Mesenchymal stem cell (in vitro differentiated cells and primary cell): ENCODE measurements around the gene PSMG4.

Experiments
- DNase-seq: peaks from one replicate; pipeline ENCODE4 v3.0.0-alpha.2; 2013
- H2AFZ ChIP-seq: one replicate; pipeline ENCODE4 v1.6.1; 2013; ENCODE audit warnings: low read depth, mild to moderate bottlenecking, control low read depth, inconsistent platforms, low read length, moderate library complexity
- H2AK5ac ChIP-seq: 2 replicates; pipeline ENCODE4 v1.6.1; 2013; ENCODE audit warnings: low read length, moderate library complexity, mild to moderate bottlenecking, inconsistent platforms; ENCODE audit not compliant: severe bottlenecking
- H2BK120ac ChIP-seq: one replicate; pipeline ENCODE4 v1.6.1; 2013; ENCODE audit warnings: low read depth, mild to moderate bottlenecking, inconsistent platforms, low read length, moderate library complexity
- H2BK12ac ChIP-seq, 2 experiments: one replicate each; pipeline ENCODE4 v1.6.1; 2013; ENCODE audit warnings: inconsistent platforms in 2 of 2, low read length in 2 of 2, mild to moderate bottlenecking in 2 of 2, moderate library complexity in 2 of 2, control low read depth in 1 of 2
- H2BK15ac ChIP-seq: one replicate; pipeline ENCODE4 v1.6.1; 2013; ENCODE audit warnings: mild to moderate bottlenecking, low read depth, inconsistent platforms; ENCODE audit not compliant: poor library complexity, severe bottlenecking
- H2BK5ac ChIP-seq: 2 replicates; pipeline ENCODE4 v1.6.1; 2013; ENCODE audit warnings: low read depth, mild to moderate bottlenecking, low read length, control low read depth, inconsistent platforms; ENCODE audit not compliant: poor library complexity, severe bottlenecking
- H3K14ac ChIP-seq, 2 experiments: one replicate each; pipeline ENCODE4 v1.6.1; 2013; ENCODE audit warnings: inconsistent platforms in 2 of 2, low read length in 2 of 2, control low read depth in 1 of 2, mild to moderate bottlenecking in 1 of 2, moderate library complexity in 1 of 2
- H3K18ac ChIP-seq, 2 experiments: one replicate each; pipeline ENCODE4 v1.6.1; 2013; ENCODE audit warnings: inconsistent platforms in 2 of 2, low read length in 2 of 2, control low read depth in 1 of 2, low read depth in 1 of 2, mild to moderate bottlenecking in 1 of 2
- H3K23ac ChIP-seq, 2 experiments: one replicate each; pipeline ENCODE4 v1.6.1; 2013; ENCODE audit warnings: inconsistent platforms in 2 of 2, low read length in 2 of 2, mild to moderate bottlenecking in 2 of 2, moderate library complexity in 2 of 2, control low read depth in 1 of 2
- H3K27ac ChIP-seq: 2 replicates; pipeline ENCODE4 v1.5.1; 2013; ENCODE audit warnings: mild to moderate bottlenecking, moderate library complexity, low read length, control low read depth, inconsistent platforms; ENCODE audit not compliant: poor library complexity, severe bottlenecking
- H3K27me3 ChIP-seq, 2 experiments: 2 replicates each; pipeline versions ENCODE4 v1.6.1 to v1.7.0; 2013; ENCODE audit warnings: low read length in 2 of 2, mild to moderate bottlenecking in 2 of 2, moderate library complexity in 2 of 2, control low read depth in 1 of 2, inconsistent platforms in 1 of 2; ENCODE audit not compliant: control insufficient read depth in 1 of 2, insufficient read depth in 1 of 2
- H3K36me3 ChIP-seq, 2 experiments: 2 replicates each; pipeline versions ENCODE4 v1.6.1 to v1.7.0; 2013; ENCODE audit warnings: low read length in 2 of 2, control low read depth in 1 of 2, inconsistent platforms in 1 of 2, low read depth in 1 of 2, mild to moderate bottlenecking in 1 of 2; ENCODE audit not compliant: insufficient read depth in 2 of 2, control insufficient read depth in 1 of 2
- H3K4ac ChIP-seq, 2 experiments: one replicate each; pipeline ENCODE4 v1.6.1; 2013; ENCODE audit warnings: inconsistent platforms in 2 of 2, low read length in 2 of 2, mild to moderate bottlenecking in 2 of 2, moderate library complexity in 2 of 2, control low read depth in 1 of 2, low read depth in 1 of 2
- H3K4me1 ChIP-seq: 2 replicates; pipeline ENCODE4 v1.6.1; 2013; ENCODE audit warnings: low read depth, low read length, control low read depth; ENCODE audit not compliant: control insufficient read depth, insufficient read depth
- H3K4me2 ChIP-seq: 2 replicates; pipeline ENCODE4 v1.6.1; 2013; ENCODE audit warnings: low read length, mild to moderate bottlenecking, inconsistent platforms; ENCODE audit not compliant: poor library complexity, severe bottlenecking
- H3K4me3 ChIP-seq, 2 experiments: 2 replicates each; pipeline versions ENCODE4 v1.5.1 to v1.7.0; 2013; ENCODE audit warnings: low read length in 2 of 2, mild to moderate bottlenecking in 2 of 2, control low read depth in 1 of 2, low read depth in 1 of 2; ENCODE audit not compliant: insufficient read depth in 1 of 2
- H3K79me1 ChIP-seq: replicated peaks from 2 replicates; pipeline ENCODE4 v1.6.1; 2013; ENCODE audit warnings: mild to moderate bottlenecking, control low read depth, low read length, inconsistent platforms; ENCODE audit not compliant: poor library complexity, severe bottlenecking
- H3K9ac ChIP-seq: 2 replicates; pipeline ENCODE4 v1.7.0; 2013; ENCODE audit warnings: mild to moderate bottlenecking, low read length, moderate library complexity
- H3K9me3 ChIP-seq: 2 replicates; pipeline ENCODE4 v1.7.0; 2013; ENCODE audit warnings: mild to moderate bottlenecking, low read length; ENCODE audit not compliant: control insufficient read depth
- H4K8ac ChIP-seq: one replicate; pipeline ENCODE4 v1.6.1; 2013; ENCODE audit warnings: inconsistent platforms, mild to moderate bottlenecking, low read length, moderate library complexity
- H4K91ac ChIP-seq: one replicate; pipeline ENCODE4 v1.6.1; 2013; ENCODE audit warnings: mild to moderate bottlenecking, low read length, inconsistent platforms
- WGBS: methylation state at CpG from one replicate; pipeline ENCODE4 v1.1.7; 2013; ENCODE audit warnings: mixed read lengths; 5-methylcytosine and 5-hydroxymethylcytosine counted together

Gene PSMG4

DNA sequence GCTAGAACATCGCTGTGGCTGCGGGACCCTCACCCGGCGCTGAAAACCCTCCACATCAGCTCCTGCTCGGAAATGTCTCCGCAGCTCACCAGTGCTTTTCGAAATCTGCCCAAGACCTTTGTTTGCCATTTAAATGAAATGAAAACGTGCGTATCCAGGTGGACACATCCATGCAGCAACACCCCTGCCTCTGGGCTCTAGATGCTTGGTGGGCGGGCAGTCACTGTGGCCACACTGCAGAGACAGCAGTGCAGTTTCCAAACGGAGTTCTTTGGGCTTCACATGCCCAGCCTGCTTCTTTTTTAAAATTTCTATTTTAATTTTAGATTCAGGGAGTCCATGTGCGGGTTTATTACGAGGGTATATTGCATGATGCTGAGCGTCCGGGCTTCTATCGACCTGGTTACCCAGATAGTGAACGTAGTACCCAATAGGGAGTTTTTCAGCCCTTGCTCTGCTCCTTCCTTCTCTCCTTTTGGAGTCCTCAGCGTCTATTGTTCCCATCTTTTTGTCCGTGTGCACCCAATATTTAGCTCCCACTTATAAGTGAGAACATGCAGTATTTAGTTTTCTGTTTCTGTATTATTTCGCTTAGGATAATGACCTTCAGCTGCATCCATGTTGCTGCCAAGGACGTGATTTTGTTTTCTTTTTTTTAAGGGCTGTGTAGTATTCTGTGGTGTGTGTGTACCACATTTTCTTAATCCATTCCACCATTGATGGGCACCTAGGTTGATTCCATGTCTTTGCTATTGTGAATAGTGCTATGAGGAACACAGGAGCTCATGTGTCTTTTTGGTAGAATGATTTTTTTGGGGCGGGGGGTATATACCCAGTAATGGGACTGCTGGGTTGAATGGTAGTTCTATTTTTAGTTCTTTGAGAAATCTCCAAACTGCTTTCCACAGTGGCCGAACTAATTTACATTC, 26.5 kb upstream of the PSMG4 start:
- H3K27ac ChIP-seq = peak overlapping the region; percentile 91
- peak overlapping the region; percentile 83 for H2AFZ ChIP-seq
- peak overlapping the region in 1 of 2 experiments; percentile 11 for H3K4ac ChIP-seq
- peak overlapping the region; percentile 70 for H3K9ac ChIP-seq
- H2BK120ac ChIP-seq = no peak overlapping the region
- peak overlapping the region; percentile 52 for H2BK5ac ChIP-seq
- DNase-seq = no peak
- H3K18ac ChIP-seq = peak overlapping the region in 1 of 2 experiments; percentile 11
- peaks cover 25% of the 10 kb centered on the region for H3K4me1 ChIP-seq
- no peak overlapping the region for H3K23ac ChIP-seq
- H3K4me3 ChIP-seq = peak overlapping the region; percentile 73 to 77
- H3K9me3 ChIP-seq = no peaks in the 10 kb centered on the region
- no peak overlapping the region for H2BK15ac ChIP-seq
- peaks cover 6% of the 10 kb centered on the region for H3K79me1 ChIP-seq
- H2AK5ac ChIP-seq = no peak overlapping the region
- no peak overlapping the region for H2BK12ac ChIP-seq
- no peak overlapping the region for H4K8ac ChIP-seq
- H3K14ac ChIP-seq = peak overlapping the region in 1 of 2 experiments; percentile 11
- H3K36me3 ChIP-seq = no peaks in the 10 kb centered on the region
- H3K4me2 ChIP-seq = peak overlapping the region; percentile 89
- H4K91ac ChIP-seq = no peak overlapping the region
- peaks cover 34 to 89% of the 10 kb centered on the region in 2 experiments for H3K27me3 ChIP-seq
- 23% methylated on average over 21 of the region's 23 CpGs for WGBS

DNA sequence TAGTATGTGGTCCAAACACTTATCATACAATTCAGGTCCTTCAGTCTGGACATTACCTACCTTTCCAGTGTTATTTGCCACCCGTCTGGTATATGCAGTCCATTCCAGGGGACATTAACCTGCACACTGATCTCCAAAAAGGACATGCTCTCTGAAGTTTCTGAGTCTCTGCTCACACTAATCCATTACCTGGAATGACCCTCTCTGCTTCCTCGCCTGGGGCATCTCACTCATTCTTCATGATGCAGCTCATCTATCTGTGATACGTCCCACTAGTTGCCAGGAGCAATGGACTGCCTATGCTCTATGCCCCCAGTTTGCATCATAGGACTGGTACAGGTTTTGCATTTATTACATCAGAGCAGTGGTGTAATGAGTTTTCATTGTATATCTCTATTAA, 25.4 kb upstream of the PSMG4 start:
- Histone ChIP-seq H2BK120ac (no peak overlapping the region), H2AFZ (no peak overlapping the region), H2BK5ac (no peak overlapping the region), H3K4me1 (peaks cover 15% of the 10 kb centered on the region), H3K18ac (no peak overlapping the region), H3K9ac (no peak overlapping the region), H3K4me2 (no peak overlapping the region), H3K27me3 (peaks cover 24 to 90% of the 10 kb centered on the region in 2 experiments), H3K4me3 (no peak overlapping the region), H2AK5ac (no peak overlapping the region), H2BK15ac (no peak overlapping the region), H3K14ac (no peak overlapping the region), H3K4ac (no peak overlapping the region), H3K36me3 (no peaks in the 10 kb centered on the region), H3K27ac (no peak overlapping the region), H3K9me3 (no peaks in the 10 kb centered on the region), H4K8ac (no peak overlapping the region), H4K91ac (no peak overlapping the region), H2BK12ac (no peak overlapping the region), H3K79me1 (peaks cover 4% of the 10 kb centered on the region), H3K23ac (no peak overlapping the region)
- no peak for DNase-seq
- WGBS = 83% methylated on average over 3 of the region's 3 CpGs

DNA sequence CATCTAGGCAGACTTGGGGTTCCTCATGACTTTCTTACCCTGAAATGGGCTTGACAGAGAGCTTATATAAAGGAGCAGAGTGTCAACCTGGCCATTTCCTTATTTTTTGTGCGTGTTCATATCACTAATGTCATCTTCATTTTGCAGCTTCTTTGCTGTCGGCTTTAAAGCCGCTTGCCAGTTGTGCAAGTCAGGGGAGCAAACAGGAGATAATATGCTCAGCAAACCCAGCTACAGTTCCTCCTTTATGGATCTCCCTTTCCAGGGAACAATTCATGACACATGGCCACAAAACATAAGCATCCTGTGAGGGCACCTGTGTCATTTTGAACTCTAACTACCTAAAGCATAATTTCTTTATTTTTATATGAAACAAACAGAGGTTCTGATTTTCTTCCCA, 24.8 kb upstream of the PSMG4 start:
- no peak overlapping the region for H3K4me3 ChIP-seq
- H2AFZ ChIP-seq = no peak overlapping the region
- H3K79me1 ChIP-seq = peaks cover 4% of the 10 kb centered on the region
- H3K9me3 ChIP-seq = no peaks in the 10 kb centered on the region
- no peak overlapping the region for H3K23ac ChIP-seq
- 97% methylated on average over 3 of the region's 3 CpGs for WGBS
- H2BK120ac ChIP-seq = no peak overlapping the region
- no peak overlapping the region for H3K18ac ChIP-seq
- no peak overlapping the region for H3K14ac ChIP-seq
- H2AK5ac ChIP-seq = no peak overlapping the region
- no peak for DNase-seq
- H2BK15ac ChIP-seq = no peak overlapping the region
- H4K91ac ChIP-seq = no peak overlapping the region
- no peak overlapping the region for H3K9ac ChIP-seq
- H3K4ac ChIP-seq = no peak overlapping the region
- H2BK5ac ChIP-seq = no peak overlapping the region
- H3K27me3 ChIP-seq = peaks cover 18 to 92% of the 10 kb centered on the region in 2 experiments
- H3K4me1 ChIP-seq = peaks cover 10% of the 10 kb centered on the region
- H3K4me2 ChIP-seq = no peak overlapping the region
- no peaks in the 10 kb centered on the region for H3K36me3 ChIP-seq
- no peak overlapping the region for H4K8ac ChIP-seq
- H2BK12ac ChIP-seq = no peak overlapping the region
- H3K27ac ChIP-seq = no peak overlapping the region

DNA sequence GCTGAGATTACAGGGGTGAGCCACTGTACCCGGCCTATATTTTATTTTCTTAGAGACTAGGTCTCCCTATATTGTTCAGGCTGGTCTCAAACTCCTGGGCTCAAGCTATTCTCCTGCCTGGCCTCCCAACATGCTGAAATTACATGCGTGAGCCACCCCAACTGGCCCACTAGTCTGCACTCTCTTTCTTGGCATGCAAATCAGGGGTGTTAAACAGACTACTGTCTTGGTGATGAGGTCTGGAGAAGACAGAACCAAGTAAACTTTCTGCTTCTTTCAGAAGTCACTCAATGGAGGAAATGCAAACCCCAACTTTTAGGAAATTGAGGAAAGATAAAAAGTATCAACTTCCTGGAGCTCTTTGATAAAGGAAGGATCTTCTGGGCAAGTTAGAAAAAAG, 23.3 kb upstream of the PSMG4 start:
- 67% methylated on average over 1 of the region's 2 CpGs for WGBS
- no peak overlapping the region for H3K4me2 ChIP-seq
- H2AK5ac ChIP-seq = no peak overlapping the region
- no peak overlapping the region for H3K23ac ChIP-seq
- H3K18ac ChIP-seq = no peak overlapping the region
- no peak for DNase-seq
- H2BK12ac ChIP-seq = no peak overlapping the region
- H3K79me1 ChIP-seq = no peaks in the 10 kb centered on the region
- H3K27ac ChIP-seq = no peak overlapping the region
- no peak overlapping the region for H3K4me3 ChIP-seq
- no peak overlapping the region for H2BK120ac ChIP-seq
- no peak overlapping the region for H4K8ac ChIP-seq
- peaks cover 3 to 92% of the 10 kb centered on the region in 2 experiments for H3K27me3 ChIP-seq
- no peak overlapping the region for H3K4ac ChIP-seq
- no peak overlapping the region for H4K91ac ChIP-seq
- no peaks in the 10 kb centered on the region for H3K36me3 ChIP-seq
- H2AFZ ChIP-seq = no peak overlapping the region
- no peaks in the 10 kb centered on the region for H3K4me1 ChIP-seq
- H2BK5ac ChIP-seq = no peak overlapping the region
- H3K9me3 ChIP-seq = no peaks in the 10 kb centered on the region
- H3K9ac ChIP-seq = no peak overlapping the region
- no peak overlapping the region for H3K14ac ChIP-seq
- H2BK15ac ChIP-seq = no peak overlapping the region
